Hepatocyte (in vitro differentiated cells): ENCODE measurements around the gene ENGASE.

Experiments
- CTCF ChIP-seq: fragments of 200-600 bp; sonication (generic); IDR thresholded peaks from 2 replicates; pipeline ENCODE4 v1.5.1; 2016; ENCODE audit warnings: antibody characterized with exemption, mild to moderate bottlenecking; ENCODE audit not compliant: poor library complexity
- EZH2phosphoT487 ChIP-seq: fragments of 200-600 bp; sonication (generic); IDR thresholded peaks from one replicate; pipeline ENCODE4 v1.6.1; 2018; ENCODE audit warnings: antibody characterized with exemption, mild to moderate bottlenecking, low read depth, moderate library complexity; ENCODE audit not compliant: unreplicated experiment, severe bottlenecking

- TF ChIP-seq CTCF (no peak), EZH2phosphoT487 (no peak)
These were observed 23.8 kb downstream of the ENGASE start for GRCh38 chr17:79098282-79098867.
